ENCODE measurements around the gene TK1.

GRCh38 chr17:78133971-78134898 is 52.6 kb downstream of the TK1 start:
- TF ChIP-seq CTCF (IDR thresholded peaks at IDR 0.05) (peak in 2 of 4 experiments; percentile 14 to 20), EP300 (IDR thresholded peaks at IDR 0.05) (no peak), POLR2A (IDR thresholded peaks at IDR 0.05) (no peak), POLR2AphosphoS5 (IDR thresholded peaks at IDR 0.05) (no peak)
